HG02943 (cell line): ENCODE measurements around the gene FAM236A.
"Not testable (repeated sequence)": the region's sequence is repeated elsewhere in the genome, so short reads cannot be mapped to it uniquely, and the experiment has no call there.

Experiments
- ATAC-seq: cut with Tn5 transposase; IDR thresholded peaks from one replicate; pipeline ENCODE4 v1.9.1; 2021; ENCODE audit warnings: mild to moderate bottlenecking, low read depth, moderate library complexity; ENCODE audit not compliant: unreplicated experiment

Gene FAM236A

DNA sequence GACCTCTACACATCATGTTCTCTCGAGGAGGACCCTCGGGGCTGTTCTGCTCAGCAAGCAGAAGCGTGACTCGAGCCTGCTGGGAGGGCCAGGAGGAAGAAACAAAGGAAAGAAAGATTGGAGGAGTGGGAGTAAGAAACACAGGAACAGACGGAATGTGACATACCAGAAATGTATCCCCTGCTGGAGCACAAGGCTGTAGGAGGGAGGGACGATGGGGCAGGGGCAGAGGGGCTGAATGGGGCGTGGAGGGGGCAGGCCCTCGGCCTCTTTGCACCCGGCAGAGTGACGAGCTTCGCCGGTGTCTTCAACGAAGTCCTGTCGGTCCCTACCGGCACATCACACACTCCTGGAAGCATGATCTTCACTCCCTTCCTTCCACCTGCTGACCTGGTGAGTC, at the start of gene FAM236A:
FAM236A (plus strand) TSS at position 301 of the 400 bp plus-strand sequence; CDS start at position 358, 57 bp downstream.
- not testable (repeated sequence) for ATAC-seq

DNA sequence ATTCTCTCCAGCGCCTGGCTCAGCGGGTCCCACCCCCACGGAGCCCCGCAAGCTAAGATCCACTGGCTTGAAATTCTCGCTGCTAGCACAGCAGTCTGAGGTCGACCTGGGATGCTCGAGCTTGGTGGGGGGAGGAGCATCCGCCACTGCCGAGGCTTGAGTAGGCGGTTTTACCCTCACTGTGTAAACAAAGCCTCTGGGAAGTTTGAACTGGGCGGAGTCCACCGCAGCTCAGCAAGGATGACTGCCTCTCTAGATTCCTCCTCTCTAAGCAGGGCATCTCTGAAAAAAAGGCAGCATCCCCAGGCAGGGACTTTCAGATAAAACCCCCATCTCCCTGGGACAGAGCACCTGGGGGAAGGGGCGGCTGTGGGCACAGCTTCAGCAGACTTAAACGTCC, 48.3 kb upstream of the FAM236A start:
- not testable (repeated sequence) for ATAC-seq

DNA sequence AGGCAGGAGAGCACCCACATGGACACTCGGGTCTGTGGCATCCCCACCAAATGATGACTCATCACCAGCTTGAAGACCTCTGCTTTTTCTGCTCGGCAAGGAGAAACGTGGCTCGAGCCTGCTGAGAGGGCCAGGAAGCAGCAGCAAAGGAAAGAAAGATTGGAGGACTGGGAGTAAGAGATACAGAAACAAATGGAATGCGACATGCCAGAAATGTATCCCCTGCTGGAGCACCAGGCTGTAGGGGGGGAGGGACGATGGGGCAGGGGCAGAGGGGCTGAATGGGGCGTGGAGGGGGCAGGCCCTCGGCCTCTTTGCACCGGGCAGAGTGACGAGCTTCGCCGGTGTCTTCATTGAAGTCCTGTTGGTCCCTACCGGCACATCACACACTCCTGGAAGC, 25.7 kb upstream of the FAM236A start, which contains the start of gene FAM236C:
FAM236C (plus strand) TSS at position 301 of the 400 bp plus-strand sequence. CDS start 100 bp downstream, outside the sequence.
- ATAC-seq, result not testable (repeated sequence)

DNA sequence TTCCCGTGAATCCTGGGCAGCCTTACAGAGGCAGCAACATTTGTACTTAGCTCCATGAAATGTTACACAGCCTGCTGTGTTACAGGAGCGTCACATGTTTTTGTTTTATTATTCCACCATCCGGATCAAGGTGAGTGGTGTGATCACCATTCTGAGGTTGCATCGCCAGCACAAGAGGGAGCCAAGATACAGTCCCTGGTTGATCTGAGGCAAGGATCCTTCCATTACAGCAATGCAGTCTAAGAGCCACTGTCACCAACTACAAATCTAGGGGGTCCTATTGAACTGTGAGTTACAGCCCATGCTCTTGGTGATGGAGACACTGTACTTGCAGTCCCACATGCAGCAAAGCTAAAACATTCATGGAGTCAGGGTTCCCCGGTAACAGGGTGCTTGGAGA, 21.9 kb upstream of the FAM236A start:
- ATAC-seq, result not testable (repeated sequence)

DNA sequence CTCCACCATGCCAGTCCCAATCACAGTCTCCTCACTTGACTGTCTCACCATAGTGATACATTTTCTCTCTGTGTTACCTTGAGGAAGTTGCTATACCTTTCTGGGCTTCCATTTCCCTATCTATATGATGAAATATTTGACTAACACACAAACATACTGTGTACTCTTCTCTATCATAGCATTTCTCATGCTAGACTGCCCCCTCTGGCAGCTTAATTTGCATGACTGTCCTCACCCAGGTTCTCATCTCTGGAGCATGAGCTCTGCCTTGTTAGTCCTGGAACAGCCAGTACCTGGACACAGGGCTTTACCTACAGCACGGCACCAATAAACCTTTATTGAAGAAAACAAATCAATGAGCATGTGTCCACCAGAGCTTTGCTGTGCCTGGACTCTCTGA, 5.7 kb upstream of the FAM236A start:
- not testable (repeated sequence) for ATAC-seq

DNA sequence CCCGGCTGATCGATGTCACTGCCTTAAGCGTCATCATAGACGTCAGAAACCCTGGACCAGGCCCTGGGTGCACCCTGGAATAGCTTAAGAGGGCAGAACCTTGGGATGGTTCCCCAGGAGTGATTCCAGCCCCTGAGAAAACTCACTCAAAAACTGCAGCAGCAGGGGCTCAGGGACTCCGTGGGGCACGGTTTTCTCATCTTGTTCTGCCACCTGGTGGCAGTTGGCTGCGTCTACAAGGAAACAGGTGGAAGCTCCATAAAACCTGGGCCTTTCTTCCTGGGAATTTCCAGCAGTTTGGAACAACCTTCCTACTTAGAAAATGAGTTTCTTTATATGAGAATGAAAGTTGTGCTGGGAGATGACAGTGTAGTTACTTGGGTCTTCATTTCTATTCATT, 1.6 kb upstream of the FAM236A start:
- not testable (repeated sequence) for ATAC-seq

DNA sequence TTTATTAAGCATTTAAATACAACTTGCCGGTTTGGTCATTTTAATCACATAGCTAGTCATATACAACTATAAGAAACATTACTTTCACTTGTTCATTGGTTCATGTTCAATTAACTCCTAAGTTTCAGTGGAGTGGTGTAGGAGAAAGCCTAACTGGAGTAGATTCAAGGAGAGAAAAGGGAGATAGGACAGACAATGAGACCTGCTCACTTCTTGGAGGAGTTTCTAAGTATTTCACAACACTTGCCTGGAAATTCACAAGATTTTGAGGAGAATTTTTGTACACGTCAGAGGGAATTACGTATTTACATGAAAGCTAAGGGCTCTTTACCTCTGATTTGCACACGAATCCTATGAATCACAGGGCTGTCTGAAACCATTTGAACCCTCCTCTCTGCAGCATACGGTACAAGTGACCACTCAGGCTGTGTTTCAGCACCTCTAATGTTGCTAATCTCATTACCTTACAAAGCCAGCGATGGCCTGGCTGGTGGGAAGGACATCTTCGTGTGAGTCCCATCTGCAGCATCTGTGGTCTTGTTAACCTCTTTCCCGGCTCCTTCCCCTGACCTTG, 1.0 kb upstream of the FAM236A start:
- not testable (repeated sequence) for ATAC-seq

DNA sequence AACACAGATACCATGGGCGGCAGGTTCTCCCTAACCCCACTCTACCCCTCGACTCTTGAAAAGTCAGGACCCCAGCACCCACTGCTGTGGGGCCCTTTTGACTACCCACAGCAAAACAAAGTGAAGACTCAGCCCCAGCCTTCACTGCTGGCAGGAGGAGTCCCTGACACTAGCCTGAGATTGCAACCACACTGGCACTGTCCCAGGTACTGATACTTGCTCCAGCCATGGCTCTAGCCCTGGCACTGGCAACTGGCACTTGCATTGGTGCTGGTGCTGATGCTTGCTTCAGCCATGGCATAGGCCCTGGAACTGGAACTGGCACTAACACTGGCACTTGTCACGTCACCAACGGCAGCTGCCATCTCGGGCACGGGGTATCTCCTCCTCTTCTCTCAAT, 4.3 kb downstream of the FAM236A start:
- ATAC-seq, result not testable (repeated sequence)

DNA sequence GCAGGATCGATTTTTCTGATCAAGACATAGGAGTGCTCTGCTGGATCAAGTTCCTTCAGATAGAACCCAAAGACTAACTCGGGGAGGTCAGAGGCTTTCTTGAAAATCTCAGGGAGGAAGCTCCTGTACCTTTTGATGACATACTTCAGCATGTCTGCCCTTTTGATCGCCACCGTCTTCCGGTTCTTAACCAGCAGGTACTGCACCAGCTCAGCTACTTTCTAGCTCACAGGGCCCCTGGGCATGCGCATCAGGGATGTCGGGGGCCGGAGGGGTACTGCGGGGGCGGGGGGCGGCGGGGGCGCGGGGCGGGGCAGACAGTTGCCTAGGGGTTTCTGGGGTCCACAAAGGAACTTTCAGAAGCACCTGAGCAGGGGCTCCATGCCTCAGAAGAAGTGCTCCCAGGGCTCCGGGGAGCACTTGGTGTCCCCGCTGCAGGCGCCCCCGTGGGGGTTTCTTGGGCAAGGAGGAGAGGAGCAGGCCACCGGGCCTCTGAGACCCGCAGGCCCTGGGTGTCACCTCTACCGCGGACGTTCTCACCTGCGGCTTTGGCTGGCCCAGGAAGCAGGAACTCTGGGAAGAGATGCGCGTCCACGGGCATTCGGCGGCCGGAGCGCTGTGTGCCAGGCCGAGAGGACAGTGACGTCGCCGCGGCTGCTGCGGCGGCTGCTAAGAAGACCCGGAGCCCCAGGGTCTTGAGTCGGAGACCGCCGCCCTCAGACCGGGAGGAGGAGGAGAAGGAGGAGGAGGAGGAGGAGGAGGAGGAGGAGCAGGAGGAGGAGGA, 5.2 kb downstream of the FAM236A start:
- peak; percentile 77 for ATAC-seq

DNA sequence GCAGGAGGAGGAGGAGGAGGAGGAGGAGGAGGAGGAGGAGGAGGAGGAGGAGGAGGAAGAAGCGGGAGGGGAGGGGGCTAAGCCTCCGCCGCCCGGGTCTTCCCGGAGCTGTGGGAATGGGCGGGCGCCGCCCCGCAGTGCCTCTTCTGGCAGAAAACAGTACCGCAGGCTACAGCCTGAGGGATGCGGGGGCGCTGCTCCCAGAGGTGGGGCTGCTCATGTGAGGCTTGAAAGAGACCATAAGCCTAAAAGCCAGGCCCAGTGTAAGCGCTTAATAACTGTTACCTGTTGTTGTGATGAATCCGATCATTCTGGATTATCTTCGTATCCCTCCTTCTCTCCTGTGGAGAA, 5.8 kb downstream of the FAM236A start, which contains the start of gene DMRTC1:
DMRTC1 (minus strand) TSS at position 19 of the 351 bp plus-strand sequence. CDS start 68,143 bp downstream, outside the sequence.
- peak; percentile 77 for ATAC-seq

DNA sequence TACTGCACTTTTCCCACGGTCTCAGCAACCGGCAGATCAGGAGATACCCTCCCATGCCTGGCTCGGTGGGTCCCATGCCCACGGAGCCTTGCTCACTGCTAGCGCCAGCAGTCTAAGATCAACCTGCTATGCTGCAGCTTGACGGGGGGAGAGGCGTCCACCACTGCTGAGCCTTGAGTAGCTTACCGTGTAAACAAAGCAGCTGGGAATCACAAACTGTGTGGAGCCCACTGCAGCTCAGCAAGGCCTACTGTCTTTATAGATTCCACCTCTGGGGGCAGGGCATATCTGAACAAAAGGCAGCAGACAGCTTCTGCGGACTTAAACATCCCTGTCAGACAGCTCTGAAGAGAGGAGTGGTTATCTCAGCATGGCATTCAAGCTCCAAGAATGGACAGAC, 22.0 kb downstream of the FAM236A start:
- not testable (repeated sequence) for ATAC-seq

DNA sequence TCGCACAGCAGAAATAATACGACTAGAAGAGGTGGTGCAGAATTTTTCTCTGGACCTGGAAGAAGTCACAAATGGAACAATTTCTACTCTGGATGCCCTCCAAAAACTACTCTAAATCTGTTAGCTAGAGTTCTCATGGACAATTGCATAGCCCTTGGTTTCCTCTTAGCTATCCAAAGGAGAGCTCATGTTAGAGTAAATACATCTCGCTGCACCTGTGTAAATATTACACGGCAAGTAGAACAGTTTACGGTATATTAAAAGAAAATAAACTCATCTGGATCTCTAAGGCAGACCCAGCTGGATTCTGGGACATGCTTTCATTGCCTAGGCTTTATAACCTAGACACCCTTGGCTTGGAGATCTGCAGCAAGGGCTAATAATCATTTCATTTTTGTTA, 33.9 kb downstream of the FAM236A start:
- ATAC-seq, result not testable (repeated sequence)

DNA sequence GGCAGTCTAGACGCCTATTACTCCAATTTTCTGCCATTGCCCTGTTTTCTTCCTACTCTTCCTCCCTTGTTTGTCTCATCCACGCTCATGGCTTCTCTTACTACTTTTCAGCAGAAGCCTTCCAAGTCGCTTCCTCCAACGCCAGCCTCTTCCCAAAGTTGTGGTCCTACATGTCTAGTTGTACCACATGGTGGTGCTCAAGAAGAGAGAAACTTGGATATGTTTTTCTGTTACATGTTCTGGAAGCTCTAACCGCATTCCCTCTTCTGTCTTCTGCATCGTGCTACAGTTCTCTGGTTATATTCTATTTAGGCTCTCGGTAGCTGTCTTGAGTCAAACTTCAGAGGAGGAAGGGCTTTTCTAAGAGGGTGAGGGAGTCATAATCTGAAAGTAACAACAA, 36.9 kb downstream of the FAM236A start:
- not testable (repeated sequence) for ATAC-seq

DNA sequence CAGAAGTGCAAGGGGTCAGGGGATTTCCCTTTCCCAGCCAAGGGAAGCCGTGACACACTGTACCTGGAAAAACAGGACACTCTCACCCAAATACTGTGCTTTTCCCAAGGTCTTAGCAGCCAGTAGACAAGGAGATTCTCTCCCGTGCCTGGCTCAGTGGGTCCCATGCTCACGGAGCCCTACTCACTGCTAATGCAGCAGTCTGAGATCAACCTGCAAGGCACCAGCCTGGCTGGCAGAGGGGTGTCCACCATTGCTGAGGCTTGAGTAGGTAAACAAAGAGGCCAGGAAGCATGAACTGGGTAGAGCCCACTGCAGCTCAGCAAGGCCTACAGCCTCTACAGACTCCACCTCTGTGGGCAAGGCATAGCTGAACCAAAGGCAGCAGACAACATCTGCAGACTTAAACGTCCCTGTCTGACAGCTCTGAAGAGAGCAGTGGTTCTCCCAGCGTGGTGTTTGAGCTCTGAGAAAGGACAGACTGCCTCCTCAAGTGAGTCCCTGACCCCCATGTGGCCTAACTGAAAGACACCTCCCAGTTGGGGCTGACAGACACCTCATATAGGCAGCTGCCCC, 43.0 kb downstream of the FAM236A start:
- not testable (repeated sequence) for ATAC-seq
